HepG2 (cell line): ENCODE data around the gene SCN7A. TPM values are rescaled to one million over a fixed set of nuclear protein-coding genes. Genes with fewer than 3 reads are reported as not detected.
A peak's percentile ranks its signal among the peaks of the same experiment; 100 is the strongest.

Experiments
- ATAC-seq: fragments of 200-7000 bp; cut with Tn5 transposase; 3 replicates; pipeline ENCODE4 v1.9.1; 2020; ENCODE audit warnings: mild to moderate bottlenecking, moderate library complexity
- BruUV-seq: library from RNA; stranded (reverse); fragments of 400-500 nt; replicated peaks from 2 replicates; lab custom pipeline; 2021; lab: Mats Ljungman, UMichigan
- CTCF ChIA-PET: fragments of 300-600 bp; formaldehyde crosslinking; extraction: SDS; loops from one replicate; lab custom pipeline; 2021; ENCODE audit warnings: low total read pairs, inconsistent platforms, low intra/inter-chr PET ratio; lab: Yijun Ruan, JAX
- POLR2A ChIA-PET: fragments of 350-600 bp; sonication (Branson Sonifier 250); formaldehyde crosslinking; loops from one replicate; lab custom pipeline; 2020; ENCODE audit warnings: antibody characterized with exemption, inconsistent platforms; lab: Yijun Ruan, JAX
- DNase-seq: peaks from one replicate; pipeline ENCODE4 v3.0.0-alpha.2; 2015; ENCODE audit warnings: low spot score
- FAIRE-seq: peaks from 3 replicates; lab custom pipeline; 2011; peaks lifted over from hg19 to GRCh38; lab: Jason Lieb, UNC
- H2AFZ ChIP-seq: one replicate; pipeline ENCODE4 v1.6.1; 2011; ENCODE audit warnings: low read length, inconsistent platforms
- H3K27ac ChIP-seq: fragments of 300-600 bp; 3 replicates; pipeline ENCODE4 v1.8.0; 2011; ENCODE audit warnings: mixed run types, mild to moderate bottlenecking, mixed read lengths, low read length, inconsistent platforms; ENCODE audit not compliant: insufficient read depth; ENCODE audit errors: extremely low read length
- H3K27me3 ChIP-seq, 2 experiments: fragments of 200-600 bp in 1 of 2; 2 replicates in 1 of 2; 3 replicates in 1 of 2; pipeline versions ENCODE4 v1.6.0 to v1.8.0; 2011; ENCODE audit warnings: low read length in 2 of 2, mild to moderate bottlenecking in 2 of 2, moderate library complexity in 2 of 2, inconsistent platforms in 1 of 2; ENCODE audit not compliant: insufficient read depth in 2 of 2, control insufficient read depth in 1 of 2
- H3K36me3 ChIP-seq, 2 experiments: fragments of 200-600 bp in 1 of 2; replicated peaks in 1 of 2; 2 replicates in 1 of 2; 3 replicates in 1 of 2; pipeline versions ENCODE4 v1.5.1 to v1.8.0; 2011; ENCODE audit warnings: low read length in 2 of 2, inconsistent platforms in 1 of 2; ENCODE audit not compliant: insufficient read depth in 2 of 2, control insufficient read depth in 1 of 2
- H3K4me1 ChIP-seq: 2 replicates; pipeline ENCODE4 v1.5.1; 2012; ENCODE audit warnings: low read length, inconsistent platforms; ENCODE audit not compliant: insufficient read depth
- H3K4me2 ChIP-seq: 2 replicates; pipeline ENCODE4 v1.6.0; 2011; ENCODE audit warnings: low read depth, low read length, inconsistent platforms
- H3K4me3 ChIP-seq, 3 experiments: fragments of 200-600 bp in 1 of 3; sonication (generic), shearing (Covaris generic) in 1 of 3; replicated peaks in 1 of 3; 2 replicates each; pipeline ENCODE4 v1.5.1; 2011 to 2016; ENCODE audit warnings: low read length in 3 of 3, inconsistent platforms in 2 of 3, low read depth in 2 of 3, mild to moderate bottlenecking in 2 of 3, control low read depth in 1 of 3, mixed read lengths in 1 of 3; ENCODE audit not compliant: insufficient read depth in 1 of 3
- H3K79me2 ChIP-seq: one replicate; pipeline ENCODE4 v1.6.1; 2011; ENCODE audit warnings: low read length, inconsistent platforms; ENCODE audit not compliant: insufficient read depth
- H3K9ac ChIP-seq: 2 replicates; pipeline ENCODE4 v1.6.0; 2011; ENCODE audit warnings: mild to moderate bottlenecking, low read depth, low read length, inconsistent platforms; ENCODE audit not compliant: insufficient read depth
- H3K9me3 ChIP-seq: 2 replicates; pipeline ENCODE4 v1.5.1; 2012; ENCODE audit warnings: mild to moderate bottlenecking, low read length
- H4K20me1 ChIP-seq: 2 replicates; pipeline ENCODE4 v1.6.0; 2011; ENCODE audit warnings: inconsistent platforms, mild to moderate bottlenecking, low read length, moderate library complexity; ENCODE audit not compliant: insufficient read depth
- ATAD3A ChIP-seq: sonication (generic); formaldehyde crosslinking; IDR thresholded peaks from 2 replicates; pipeline ENCODE4 v1.4.0; 2020; ENCODE audit warnings: missing genetic modification reagents
- BHLHE40 ChIP-seq: IDR thresholded peaks from 2 replicates; pipeline ENCODE4 v1.6.1; 2011; ENCODE audit warnings: low read length, improper control_type of control experiment
- FLYWCH1 ChIP-seq: sonication (generic); formaldehyde crosslinking; IDR thresholded peaks from 2 replicates; pipeline ENCODE4 v1.8.1; 2023; ENCODE audit warnings: mild to moderate bottlenecking, missing genetic modification reagents
- GPN1 ChIP-seq: sonication (generic); formaldehyde crosslinking; IDR thresholded peaks from 2 replicates; pipeline ENCODE4 v1.5.1; 2020; ENCODE audit warnings: missing genetic modification reagents, borderline replicate concordance
- HNF4G ChIP-seq, 2 experiments: sonication (generic) in 1 of 2; formaldehyde crosslinking in 1 of 2; IDR thresholded peaks; 2 replicates each; pipeline versions ENCODE4 v1.4.0 to v1.6.1; 2011 to 2020; ENCODE audit warnings: borderline replicate concordance in 2 of 2, low read depth in 2 of 2, mild to moderate bottlenecking in 2 of 2, low read length in 1 of 2, missing genetic modification reagents in 1 of 2, moderate library complexity in 1 of 2
- KDM5A ChIP-seq: fragments of 200-600 bp; sonication (generic); IDR thresholded peaks from 2 replicates; pipeline ENCODE4 v1.7.0; 2018; ENCODE audit warnings: antibody characterized with exemption, mild to moderate bottlenecking, low read length, borderline replicate concordance
- MAF1 ChIP-seq: sonication (generic); formaldehyde crosslinking; IDR thresholded peaks from 2 replicates; pipeline ENCODE4 v1.5.0; 2020; ENCODE audit warnings: missing genetic modification reagents, borderline replicate concordance
- NR3C1 ChIP-seq: sonication (generic); formaldehyde crosslinking; IDR thresholded peaks from 2 replicates; pipeline ENCODE4 v1.4.0; 2020; ENCODE audit warnings: missing genetic modification reagents
- PHB2 ChIP-seq: fragments of 450-650 bp; IDR thresholded peaks from 2 replicates; pipeline ENCODE4 v1.6.1; 2018; ENCODE audit not compliant: partially characterized antibody
- SMYD3 ChIP-seq: sonication (generic); formaldehyde crosslinking; IDR thresholded peaks from 2 replicates; pipeline ENCODE4 v1.8.1; 2023; ENCODE audit warnings: mild to moderate bottlenecking, missing genetic modification reagents
- TBX2 ChIP-seq: sonication (generic); formaldehyde crosslinking; IDR thresholded peaks from 2 replicates; pipeline ENCODE4 v1.5.0; 2020; ENCODE audit warnings: missing genetic modification reagents, mild to moderate bottlenecking, borderline replicate concordance
- ZFP36L1 ChIP-seq: sonication (generic); formaldehyde crosslinking; IDR thresholded peaks from 2 replicates; pipeline ENCODE4 v1.8.0; 2022; ENCODE audit warnings: mild to moderate bottlenecking, missing genetic modification reagents, moderate library complexity
- ZNF20 ChIP-seq: sonication (generic); formaldehyde crosslinking; IDR thresholded peaks from 2 replicates; pipeline ENCODE4 v1.4.0; 2020; ENCODE audit warnings: mild to moderate bottlenecking, moderate library complexity, missing genetic modification reagents
- ZNF256 ChIP-seq: sonication (generic); formaldehyde crosslinking; conservative IDR thresholded peaks from 2 replicates; pipeline ENCODE4 v1.4.0; 2020; ENCODE audit warnings: missing genetic modification reagents
- ZNF441 ChIP-seq: sonication (generic); formaldehyde crosslinking; IDR thresholded peaks from 2 replicates; pipeline ENCODE4 v1.7.0; 2021; ENCODE audit warnings: missing genetic modification reagents, borderline replicate concordance
- ZNF446 ChIP-seq: sonication (generic); formaldehyde crosslinking; IDR thresholded peaks from 2 replicates; pipeline ENCODE4 v1.5.0; 2020; ENCODE audit warnings: mild to moderate bottlenecking, missing genetic modification reagents
- ZNF512B ChIP-seq: sonication (generic); formaldehyde crosslinking; IDR thresholded peaks from 2 replicates; pipeline ENCODE4 v1.5.1; 2020; ENCODE audit warnings: missing genetic modification reagents, mild to moderate bottlenecking, borderline replicate concordance
- ZNF577 ChIP-seq: sonication (generic); formaldehyde crosslinking; IDR thresholded peaks from 2 replicates; pipeline ENCODE4 v1.4.0; 2020; ENCODE audit warnings: mild to moderate bottlenecking, low read depth, missing genetic modification reagents, borderline replicate concordance
- ZNF615 ChIP-seq: sonication (generic); formaldehyde crosslinking; IDR thresholded peaks from 2 replicates; pipeline ENCODE4 v1.5.0; 2020; ENCODE audit warnings: mild to moderate bottlenecking, missing genetic modification reagents, borderline replicate concordance
- WGBS: methylation state at CpG from one replicate; pipeline ENCODE4 v1.1.6; 2017; ENCODE audit warnings: low lambda C conversion rate; 5-methylcytosine and 5-hydroxymethylcytosine counted together
- in situ Hi-C: cut with HindIII; loops from 2 replicates; pipeline ENCODE4 v1.10.0; 2017; ENCODE audit warnings: low pct_unique_long_range_greater_than_20kb; ENCODE audit not compliant: extremely low pct_ligation_motif_present
- intact Hi-C: fragments of 100-400 bp; cut with micrococcal nuclease; formaldehyde crosslinking; loops from one replicate; pipeline ENCODE4 v1.10.0; 2022; ENCODE audit not compliant: unreplicated experiment
- polyA plus RNA-seq, 8 experiments: library from polyadenylated mRNA; depleted of rRNA in 3 of 8; stranded (reverse) in 7 of 8; unstranded in 1 of 8; fragments of >200 nt; fragmentation: Illumina TruSeq in 4 of 8; extraction: Trizol in 4 of 8; gene quantifications; 2 replicates each; pipeline versions ENCODE4 v1.2.1 to v1.2.3, GENCODE V29; 2011 to 2016; ENCODE audit warnings: low read depth in 4 of 8, missing spikeins in 1 of 8, mixed read lengths in 1 of 8; ENCODE audit not compliant: insufficient read depth in 1 of 8
- total RNA-seq, 5 experiments: library from RNA; depleted of rRNA; stranded (reverse); fragments of >200 nt; fragmentation: Illumina TruSeq; extraction: Trizol; gene quantifications; 2 replicates each; pipeline ENCODE4 v1.2.3, GENCODE V29; 2016; ENCODE audit warnings: low read depth in 1 of 5

Gene SCN7A
- total and polyA plus RNA-seq, 2 of the 13 experiments (the other 11 are each of a cell fraction or from before 2014, with no cell fraction given): 0.01 TPM; not detected in 1

- TF ChIP-seq TBX2 (CRISPR knock-in tag): no peak
- no peak for TF ChIP-seq ZNF441 (CRISPR knock-in tag)
- no peak for TF ChIP-seq GPN1 (CRISPR knock-in tag)
- no peak for TF ChIP-seq BHLHE40
- no peak for TF ChIP-seq KDM5A
- no peak for TF ChIP-seq MAF1 (CRISPR knock-in tag)
- no peak for TF ChIP-seq PHB2
- TF ChIP-seq NR3C1 (CRISPR knock-in tag): no peak
- no peak for TF ChIP-seq ZFP36L1
- TF ChIP-seq ZNF256: no peak
- TF ChIP-seq ZNF446 (CRISPR knock-in tag): no peak
- H3K27me3 ChIP-seq: no peaks in the 10 kb centered on the region
- no peak overlapping the region for H3K9ac ChIP-seq
- H3K9me3 ChIP-seq: no peaks in the 10 kb centered on the region
- no peak overlapping the region for H3K4me2 ChIP-seq
- no peak overlapping the region for H3K4me3 ChIP-seq
- POLR2A ChIA-PET: no interaction called here
- no peak for FAIRE-seq
- no peak for DNase-seq
- WGBS: 0% methylated on average over 1 of the region's 1 CpG
- H3K27ac ChIP-seq: no peak overlapping the region
- no peaks in the 10 kb centered on the region for H3K36me3 ChIP-seq
- intact Hi-C loops: no loop called here
- no peaks in the 10 kb centered on the region for H4K20me1 ChIP-seq
- no TSS peak for BruUV-seq
- in situ Hi-C loops: no loop called here
- H3K4me1 ChIP-seq: peaks cover 19% of the 10 kb centered on the region
- no peak for ATAC-seq
- no peak overlapping the region for H2AFZ ChIP-seq
- CTCF ChIA-PET: no interaction called here
- no peaks in the 10 kb centered on the region for H3K79me2 ChIP-seq
Measured at GRCh38 chr2:166434491-166434890, 59.6 kb downstream of the SCN7A start.

GRCh38 chr2:166433457-166433856 lies 60.6 kb downstream of the SCN7A start:
- Histone ChIP-seq H2AFZ (no peak overlapping the region), H3K9ac (no peak overlapping the region), H3K4me3 (no peak overlapping the region), H3K9me3 (no peaks in the 10 kb centered on the region), H4K20me1 (no peaks in the 10 kb centered on the region), H3K4me1 (peaks cover 19% of the 10 kb centered on the region), H3K27ac (no peak overlapping the region), H3K27me3 (no peaks in the 10 kb centered on the region), H3K4me2 (no peak overlapping the region), H3K36me3 (no peaks in the 10 kb centered on the region), H3K79me2 (no peaks in the 10 kb centered on the region)
- DNase-seq: peak; percentile 67
- ChIA-PET POLR2A (no interaction called here), CTCF (no interaction called here)
- in situ Hi-C loops: no loop called here
- BruUV-seq: no TSS peak
- no peak for FAIRE-seq
- ATAC-seq: peak; percentile 86
- 0% methylated on average over 1 of the region's 1 CpG for WGBS
- intact Hi-C loops: no loop called here
- TF ChIP-seq ZNF512B (CRISPR knock-in tag): no peak
- TF ChIP-seq HNF4G (IDR thresholded peaks at IDR 0.05; ENCODE audit: borderline replicate concordance, low read depth, low read length): no peak
- TF ChIP-seq HNF4G (CRISPR knock-in tag; IDR thresholded peaks at IDR 0.05; ENCODE audit: borderline replicate concordance, low read depth): no peak
- no peak for TF ChIP-seq ZNF20 (CRISPR knock-in tag)
- no peak for TF ChIP-seq ZNF615
- no peak for TF ChIP-seq SMYD3
- TF ChIP-seq ZNF577 (CRISPR knock-in tag): no peak
- TF ChIP-seq ATAD3A: no peak
- no peak for TF ChIP-seq FLYWCH1 (CRISPR knock-in tag)
